Activated naive CD8-positive, alpha-beta T cell treated with anti-CD3 and anti-CD28 coated beads, Interleukin-2, amount 50 U/mL, for 24 hours (primary cell): ENCODE results near the gene SPIN1.
"Not testable (repeated sequence)": the region's sequence is repeated elsewhere in the genome, so short reads cannot be mapped to it uniquely, and the experiment has no call there.

Source experiments
- ATAC-seq: fragments of 150-1000 bp; cut with Tn5 transposase; one replicate; pipeline ENCODE4 v1.10.0; 2021
- DNase-seq: peaks from one replicate; pipeline ENCODE4 v3.0.0; 2021
- H3K27ac Mint-ChIP-seq: one replicate; pipeline ENCODE4 v1.8.0; 2021; ENCODE audit warnings: mild to moderate bottlenecking, mixed read lengths
- H3K27me3 Mint-ChIP-seq: one replicate; pipeline ENCODE4 v1.8.0; 2021; ENCODE audit warnings: mixed read lengths
- H3K36me3 Mint-ChIP-seq: one replicate; pipeline ENCODE4 v1.8.0; 2021; ENCODE audit warnings: low read depth, mixed read lengths
- H3K4me1 Mint-ChIP-seq: one replicate; pipeline ENCODE4 v1.8.0; 2021; ENCODE audit warnings: mixed read lengths
- H3K4me3 Mint-ChIP-seq: one replicate; pipeline ENCODE4 v1.8.0; 2021; ENCODE audit warnings: mild to moderate bottlenecking, moderate library complexity, mixed read lengths
- H3K9me3 Mint-ChIP-seq: one replicate; pipeline ENCODE4 v1.8.0; 2021; ENCODE audit warnings: mixed read lengths

SPIN1 gene

DNA sequence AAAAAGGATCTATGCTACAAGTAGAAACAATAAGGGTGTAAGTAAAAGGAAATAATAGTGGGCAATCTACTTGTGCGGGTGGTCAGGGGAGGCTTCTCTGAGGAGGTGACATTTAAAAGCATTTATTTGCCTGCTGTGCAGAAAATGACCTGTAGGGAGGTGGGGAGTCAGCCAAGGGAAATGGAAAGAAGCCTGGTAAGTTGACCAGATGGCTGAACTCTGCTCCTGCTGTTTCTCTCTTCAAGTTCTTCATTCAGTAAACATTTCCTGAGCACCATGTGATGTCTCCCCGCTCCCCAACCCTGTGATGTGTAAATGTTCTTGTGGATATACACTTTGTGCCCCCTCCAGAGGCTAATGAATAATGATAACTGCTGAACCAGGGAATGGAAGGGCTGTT is 9.9 kb upstream of the SPIN1 start:
- Mint-ChIP-seq H3K9me3 (peaks cover 4% of the 10 kb centered on the region), H3K27ac (no peak overlapping the region), H3K4me1 (no peaks in the 10 kb centered on the region), H3K4me3 (no peak overlapping the region), H3K36me3 (no peaks in the 10 kb centered on the region), H3K27me3 (peaks cover 2% of the 10 kb centered on the region)
- DNase-seq: no peak
- no peak for ATAC-seq

DNA sequence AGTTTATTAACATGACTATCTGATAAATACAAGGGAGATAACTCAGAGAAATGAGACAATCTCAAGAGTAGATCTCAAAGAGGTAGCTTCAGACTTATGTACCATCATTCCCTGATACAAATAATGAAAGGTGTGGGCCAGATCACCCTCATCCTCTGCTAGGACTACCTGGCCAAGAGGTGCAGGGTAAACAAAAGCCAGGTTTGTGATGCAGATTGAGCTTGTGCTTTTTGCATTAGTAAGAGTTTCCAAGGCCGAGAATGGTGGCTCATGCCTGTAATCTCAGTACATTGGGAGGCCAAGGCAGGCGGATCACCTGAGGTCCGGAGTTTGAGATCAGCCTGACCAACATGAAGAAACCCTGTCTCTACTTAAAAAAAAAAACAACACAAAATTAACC is 8.9 kb upstream of the SPIN1 start:
- H3K27me3 Mint-ChIP-seq: peaks cover 2% of the 10 kb centered on the region
- no peak for ATAC-seq
- no peaks in the 10 kb centered on the region for H3K4me1 Mint-ChIP-seq
- no peaks in the 10 kb centered on the region for H3K9me3 Mint-ChIP-seq
- no peaks in the 10 kb centered on the region for H3K36me3 Mint-ChIP-seq
- no peak overlapping the region for H3K27ac Mint-ChIP-seq
- H3K4me3 Mint-ChIP-seq: no peak overlapping the region
- DNase-seq: no peak

- Mint-ChIP-seq H3K27ac (no peak overlapping the region), H3K36me3 (no peaks in the 10 kb centered on the region), H3K4me1 (no peaks in the 10 kb centered on the region), H3K27me3 (no peaks in the 10 kb centered on the region), H3K9me3 (no peaks in the 10 kb centered on the region), H3K4me3 (no peak overlapping the region)
- no peak for ATAC-seq
- no peak for DNase-seq
Measured at GRCh38 chr9:88380118-88380517, 8.1 kb upstream of the SPIN1 start.

- not testable (repeated sequence) for H3K4me1 Mint-ChIP-seq, H3K36me3 Mint-ChIP-seq, H3K4me3 Mint-ChIP-seq, H3K27me3 Mint-ChIP-seq, DNase-seq, H3K27ac Mint-ChIP-seq, ATAC-seq, H3K9me3 Mint-ChIP-seq
Measured at GRCh38 chr9:88381322-88381721, 6.9 kb upstream of the SPIN1 start.

GRCh38 chr9:88383176-88383575 is 5.1 kb upstream of the SPIN1 start:
- Mint-ChIP-seq H3K4me3 (no peak overlapping the region), H3K4me1 (peaks cover 10% of the 10 kb centered on the region), H3K9me3 (no peaks in the 10 kb centered on the region), H3K27me3 (no peaks in the 10 kb centered on the region), H3K36me3 (no peaks in the 10 kb centered on the region), H3K27ac (no peak overlapping the region)
- DNase-seq: no peak
- no peak for ATAC-seq

GRCh38 chr9:88386137-88386536 is 2.1 kb upstream of the SPIN1 start:
- not testable (repeated sequence) for DNase-seq, ATAC-seq, H3K4me3 Mint-ChIP-seq, H3K27me3 Mint-ChIP-seq, H3K9me3 Mint-ChIP-seq, H3K27ac Mint-ChIP-seq, H3K36me3 Mint-ChIP-seq
- peaks cover 26% of the 10 kb centered on the region for H3K4me1 Mint-ChIP-seq

DNA sequence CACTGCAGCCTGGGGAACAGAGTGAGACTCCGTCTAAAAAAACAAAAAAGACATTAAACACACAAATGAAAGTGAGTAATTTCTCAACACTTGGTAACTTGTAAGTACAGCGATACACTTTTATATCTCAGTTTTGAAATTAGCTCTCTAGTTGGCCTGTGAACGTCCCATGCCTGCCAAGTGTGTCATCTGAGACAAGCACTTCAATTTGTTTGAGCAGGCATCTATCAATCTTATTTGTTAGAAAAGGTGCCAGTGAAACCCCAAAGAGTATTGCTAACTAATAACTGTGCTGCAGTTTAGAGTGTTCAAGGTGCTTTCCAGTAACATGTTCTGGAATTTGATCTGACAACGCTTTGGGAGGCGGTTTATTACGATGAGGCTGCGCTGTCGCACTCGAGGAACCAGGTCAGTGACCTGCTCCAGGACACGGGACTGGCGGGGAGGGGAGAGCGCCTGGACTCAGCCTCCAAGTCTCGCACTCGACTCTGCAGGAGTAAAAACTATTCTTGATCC is 1.1 kb upstream of the SPIN1 start:
- no peaks in the 10 kb centered on the region for H3K36me3 Mint-ChIP-seq
- ATAC-seq: no peak
- H3K4me1 Mint-ChIP-seq: peaks cover 27% of the 10 kb centered on the region
- no peak for DNase-seq
- H3K4me3 Mint-ChIP-seq: peak overlapping the region; percentile 83
- peak overlapping the region; percentile 71 for H3K27ac Mint-ChIP-seq
- H3K27me3 Mint-ChIP-seq: no peaks in the 10 kb centered on the region
- no peaks in the 10 kb centered on the region for H3K9me3 Mint-ChIP-seq

DNA sequence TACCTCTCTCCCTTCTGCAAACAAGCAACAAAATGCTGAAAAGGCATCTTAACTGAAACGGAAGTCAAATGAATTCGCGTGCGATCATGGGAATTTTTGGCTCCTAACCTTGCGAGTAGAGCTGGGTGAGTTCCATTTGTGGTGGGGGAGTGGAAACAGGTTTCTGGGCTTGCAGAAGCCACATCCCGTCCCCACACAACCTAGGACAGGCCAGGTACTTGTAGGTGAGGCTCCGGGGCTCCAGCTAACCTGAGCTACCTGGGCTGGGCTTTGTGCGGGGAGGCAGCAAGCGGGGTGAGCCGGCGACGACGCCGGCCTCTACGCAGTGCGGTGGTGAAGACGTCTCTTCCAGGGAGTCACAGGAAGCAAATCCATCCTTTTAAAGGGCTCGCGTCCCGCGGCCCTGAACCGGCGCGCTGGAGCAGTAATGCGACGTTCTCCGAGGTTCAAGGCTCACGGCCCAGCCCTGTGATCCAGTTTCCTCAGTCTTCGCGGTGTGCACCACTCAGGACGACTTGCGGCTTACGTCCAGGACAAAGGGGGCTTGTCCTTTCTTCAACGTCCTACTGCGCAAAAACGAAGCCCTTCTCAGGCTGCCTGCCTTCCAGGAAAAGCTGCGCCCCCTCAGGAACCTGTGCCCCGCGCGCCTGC is 567 bp upstream of the SPIN1 start:
- Mint-ChIP-seq H3K27ac (peak overlapping the region; percentile 71), H3K27me3 (no peaks in the 10 kb centered on the region), H3K4me1 (peaks cover 32% of the 10 kb centered on the region), H3K9me3 (no peaks in the 10 kb centered on the region), H3K36me3 (no peaks in the 10 kb centered on the region), H3K4me3 (peak overlapping the region; percentile 83)
- DNase-seq: peak; percentile 24
- ATAC-seq: peak; percentile 1

DNA sequence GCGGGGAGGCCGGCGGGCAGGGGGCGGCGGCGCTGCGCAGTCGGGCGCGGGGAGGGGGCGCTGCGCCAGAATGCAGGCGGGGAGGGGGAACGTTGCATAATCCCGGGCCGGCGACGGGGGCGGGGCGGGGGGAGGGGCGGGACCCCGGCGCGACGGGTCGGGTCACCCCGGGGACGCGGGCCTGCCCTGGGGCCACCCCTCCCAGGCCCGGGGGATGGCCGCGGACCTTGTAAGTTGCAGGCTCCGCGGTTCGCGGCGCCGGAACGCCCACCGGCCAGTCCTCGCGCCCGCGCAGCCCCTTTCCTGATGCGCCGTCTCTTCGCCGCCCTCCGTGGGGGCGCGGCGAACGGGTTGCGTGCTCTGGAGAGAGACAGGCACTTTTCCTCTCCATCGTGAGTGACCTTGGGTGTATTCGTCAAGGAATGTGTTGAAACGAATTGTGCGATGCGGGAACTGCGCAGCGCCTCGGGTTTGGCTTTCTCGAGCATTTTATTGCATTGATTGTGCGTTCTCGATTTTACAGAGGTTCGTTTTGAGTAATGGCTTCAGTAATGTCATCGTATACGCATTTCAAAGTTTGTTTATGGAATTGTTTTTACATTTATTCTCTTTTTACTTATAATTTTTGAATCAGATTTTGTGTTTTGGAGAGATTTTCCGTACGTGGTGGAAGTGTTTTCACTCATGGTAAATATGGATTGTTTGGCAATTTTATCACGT is 802 bp downstream of the SPIN1 start:
- peak overlapping the region; percentile 92 for H3K27ac Mint-ChIP-seq
- DNase-seq (peak; percentile 48), ATAC-seq (peak; percentile 38)
- H3K9me3 Mint-ChIP-seq: no peaks in the 10 kb centered on the region
- no peaks in the 10 kb centered on the region for H3K27me3 Mint-ChIP-seq
- H3K4me3 Mint-ChIP-seq: peak overlapping the region; percentile 89
- no peaks in the 10 kb centered on the region for H3K36me3 Mint-ChIP-seq
- H3K4me1 Mint-ChIP-seq: peaks cover 35% of the 10 kb centered on the region

GRCh38 chr9:88390371-88390990 is 2.2 kb downstream of the SPIN1 start:
- no peak overlapping the region for H3K27ac Mint-ChIP-seq
- peak overlapping the region; percentile 89 for H3K4me3 Mint-ChIP-seq
- no peaks in the 10 kb centered on the region for H3K9me3 Mint-ChIP-seq
- no peaks in the 10 kb centered on the region for H3K27me3 Mint-ChIP-seq
- H3K36me3 Mint-ChIP-seq: peaks cover 3% of the 10 kb centered on the region
- peaks cover 37% of the 10 kb centered on the region for H3K4me1 Mint-ChIP-seq
- DNase-seq (no peak), ATAC-seq (no peak)

DNA sequence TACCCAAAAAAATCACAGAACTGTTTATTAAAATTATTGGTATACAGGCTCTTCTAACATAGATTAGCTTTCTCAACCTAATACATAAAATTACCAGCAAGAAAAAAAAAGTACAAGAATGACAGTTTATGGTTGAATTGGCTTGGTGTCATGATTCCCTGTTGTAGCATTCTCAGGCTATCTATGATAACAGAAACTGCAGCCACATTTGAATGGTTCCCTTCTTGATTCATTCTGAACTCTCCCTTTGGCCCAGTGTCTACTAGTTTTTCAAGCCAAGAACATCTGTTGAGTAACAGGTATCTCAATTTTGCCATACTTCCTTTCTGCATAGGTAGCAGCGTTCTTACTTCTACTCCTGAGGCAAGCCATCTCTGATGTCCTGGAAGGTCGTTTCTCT is 3.0 kb downstream of the SPIN1 start:
- no peaks in the 10 kb centered on the region for H3K9me3 Mint-ChIP-seq
- H3K27ac Mint-ChIP-seq: no peak overlapping the region
- peaks cover 37% of the 10 kb centered on the region for H3K4me1 Mint-ChIP-seq
- ATAC-seq (no peak), DNase-seq (no peak)
- H3K27me3 Mint-ChIP-seq: no peaks in the 10 kb centered on the region
- peaks cover 5% of the 10 kb centered on the region for H3K36me3 Mint-ChIP-seq
- H3K4me3 Mint-ChIP-seq: no peak overlapping the region

GRCh38 chr9:88391921-88392320 is 3.7 kb downstream of the SPIN1 start:
- H3K9me3 Mint-ChIP-seq: no peaks in the 10 kb centered on the region
- peaks cover 5% of the 10 kb centered on the region for H3K36me3 Mint-ChIP-seq
- H3K4me3 Mint-ChIP-seq: no peak overlapping the region
- no peak overlapping the region for H3K27ac Mint-ChIP-seq
- ATAC-seq (no peak), DNase-seq (no peak)
- no peaks in the 10 kb centered on the region for H3K27me3 Mint-ChIP-seq
- H3K4me1 Mint-ChIP-seq: peaks cover 38% of the 10 kb centered on the region

GRCh38 chr9:88392549-88392948 is 4.3 kb downstream of the SPIN1 start:
- no peak for ATAC-seq
- peaks cover 5% of the 10 kb centered on the region for H3K36me3 Mint-ChIP-seq
- peaks cover 36% of the 10 kb centered on the region for H3K4me1 Mint-ChIP-seq
- no peak overlapping the region for H3K27ac Mint-ChIP-seq
- no peaks in the 10 kb centered on the region for H3K27me3 Mint-ChIP-seq
- no peak overlapping the region for H3K4me3 Mint-ChIP-seq
- H3K9me3 Mint-ChIP-seq: no peaks in the 10 kb centered on the region
- no peak for DNase-seq

DNA sequence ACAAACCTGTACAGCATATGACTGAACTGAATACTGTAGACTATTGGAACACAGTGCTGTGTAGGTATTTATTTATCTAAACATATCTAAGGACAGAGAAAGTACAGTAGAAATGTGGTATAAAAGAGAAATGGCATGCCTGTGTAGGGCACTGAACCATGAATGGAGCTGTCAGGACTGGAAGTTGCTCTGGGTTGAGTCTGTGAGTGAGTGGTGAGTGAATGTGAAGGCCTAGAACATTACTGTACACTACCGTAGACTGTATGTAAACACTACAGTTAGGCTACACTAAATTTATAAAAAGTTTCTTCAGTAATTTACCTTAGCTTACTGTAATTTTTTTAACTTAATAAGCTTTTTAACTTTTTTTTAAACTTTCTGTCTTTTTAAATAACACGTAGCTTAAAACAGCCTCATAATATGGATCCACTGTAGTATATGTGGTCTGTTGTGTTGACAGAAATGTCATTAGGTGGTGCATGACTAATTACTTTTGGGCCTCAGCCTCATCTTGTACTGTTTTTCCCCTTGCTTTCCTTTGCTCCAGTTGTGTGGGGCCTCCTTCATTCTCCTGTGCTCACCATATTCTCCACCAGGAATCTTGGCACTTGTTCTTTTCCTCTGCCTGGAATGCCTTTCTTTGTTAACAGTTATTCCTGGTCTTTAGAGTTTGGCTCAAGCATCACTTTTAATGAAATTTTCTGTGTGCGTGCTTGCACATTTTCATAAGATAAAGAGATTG is 8.8 kb downstream of the SPIN1 start:
- Mint-ChIP-seq H3K4me3 (no peak overlapping the region), H3K36me3 (peaks cover 10% of the 10 kb centered on the region), H3K9me3 (no peaks in the 10 kb centered on the region), H3K27ac (no peak overlapping the region), H3K4me1 (peaks cover 26% of the 10 kb centered on the region), H3K27me3 (no peaks in the 10 kb centered on the region)
- ATAC-seq (peak; percentile 36), DNase-seq (no peak)
